ENCODE results near the gene IFNE. TPM values are rescaled to one million over a fixed set of nuclear protein-coding genes. Genes with fewer than 3 reads are reported as not detected.

Gene IFNE
- total RNA-seq, 1 experiment from 2014 or later: not detected

- Histone ChIP-seq H3K56ac (ENCODE audit: insufficient read length, low read depth, low read length) (no peak overlapping the region), H3K79me1 (ENCODE audit: insufficient read depth, low read depth, low read length, poor library complexity, severe bottlenecking) (no peaks in the 10 kb centered on the region), H2AK5ac (ENCODE audit: insufficient read length, low read length) (no peak overlapping the region), H2BK12ac (ENCODE audit: insufficient read length, low read depth, low read length) (no peak overlapping the region), H2BK15ac (ENCODE audit: low read depth, low read length) (no peak overlapping the region), H4K8ac (replicated peaks; ENCODE audit: insufficient read length, low read depth, low read length) (no peak overlapping the region), H2BK120ac (ENCODE audit: low read depth, low read length, poor library complexity, severe bottlenecking) (no peak overlapping the region), H2AFZ (ENCODE audit: low read length) (no peak overlapping the region), H3K4me1 (ENCODE audit: insufficient read depth, low read length) (peaks cover 5% of the 10 kb centered on the region), H3K23ac (ENCODE audit: insufficient read length, low read depth, low read length) (no peak overlapping the region), H3T11ph (ENCODE audit: low read length) (no peak overlapping the region), H3K27me3 (ENCODE audit: insufficient read depth, low read length) (no peaks in the 10 kb centered on the region; the same call in 1 of the 2 replicates), H2BK20ac (ENCODE audit: low read depth, low read length, poor library complexity, severe bottlenecking) (no peak overlapping the region), H2BK5ac (ENCODE audit: insufficient read length, low read length) (no peak overlapping the region), H4K91ac (ENCODE audit: insufficient read length, low read depth, low read length) (no peak overlapping the region), H3K9ac (ENCODE audit: extremely low read depth, insufficient read length, low read length) (no peak overlapping the region), H3K79me2 (ENCODE audit: insufficient read depth, low read length) (no peaks in the 10 kb centered on the region), H3K4me2 (ENCODE audit: insufficient read depth, insufficient read length, low read length) (no peak overlapping the region), H3K4ac (ENCODE audit: low read depth, low read length) (no peak overlapping the region), H3K18ac (ENCODE audit: insufficient read length, low read depth, low read length) (no peak overlapping the region), H3K14ac (ENCODE audit: insufficient read depth, low read length) (no peak overlapping the region), H3K27ac (ENCODE audit: insufficient read length, low read depth, low read length) (no peak overlapping the region), H3K9me3 (ENCODE audit: control insufficient read depth, low read depth, low read length) (no peaks in the 10 kb centered on the region), H4K20me1 (ENCODE audit: control insufficient read depth, insufficient read depth, insufficient read length) (no peaks in the 10 kb centered on the region), H3K23me2 (ENCODE audit: insufficient read length, low read depth, low read length, poor library complexity, severe bottlenecking) (no peaks in the 10 kb centered on the region), H4K5ac (ENCODE audit: insufficient read length, low read depth, low read length) (no peak overlapping the region)
- no peak for TF ChIP-seq CTCF (conservative IDR thresholded peaks at IDR 0.05)
- Mint-ChIP-seq H3K4me1 (peaks cover 13 to 20% of the 10 kb centered on the region in 2 experiments), H3K4me3 (no peak overlapping the region), H3K9me3 (no peaks in the 10 kb centered on the region), H3K27me3 (ENCODE audit: low read depth) (peaks cover 6% of the 10 kb centered on the region; the same call in 1 of the 2 replicates), H3K36me3 (ENCODE audit: insufficient read depth in 1 of 3, low read depth in 3 of 3) (no peaks in the 10 kb centered on the region), H3K27ac (no peak overlapping the region)
- no CpG with 5 or more reads among the region's 4 CpGs for WGBS (ENCODE audit: extremely low coverage, insufficient read length, low lambda C conversion rate)
- DNase-seq: no peak
These were observed 29.4 kb downstream of the IFNE start for GRCh38 chr9:21452681-21453080.
